Dedifferentiated amniotic fluid mesenchymal stem cell (primary cell): Measurements from ENCODE around the gene TRAF3.

Source experiments
- DNase-seq: peaks from one replicate; pipeline ENCODE4 v3.0.0-alpha.2; 2016; ENCODE audit errors: extremely low spot score

The TRAF3 gene, protein sequence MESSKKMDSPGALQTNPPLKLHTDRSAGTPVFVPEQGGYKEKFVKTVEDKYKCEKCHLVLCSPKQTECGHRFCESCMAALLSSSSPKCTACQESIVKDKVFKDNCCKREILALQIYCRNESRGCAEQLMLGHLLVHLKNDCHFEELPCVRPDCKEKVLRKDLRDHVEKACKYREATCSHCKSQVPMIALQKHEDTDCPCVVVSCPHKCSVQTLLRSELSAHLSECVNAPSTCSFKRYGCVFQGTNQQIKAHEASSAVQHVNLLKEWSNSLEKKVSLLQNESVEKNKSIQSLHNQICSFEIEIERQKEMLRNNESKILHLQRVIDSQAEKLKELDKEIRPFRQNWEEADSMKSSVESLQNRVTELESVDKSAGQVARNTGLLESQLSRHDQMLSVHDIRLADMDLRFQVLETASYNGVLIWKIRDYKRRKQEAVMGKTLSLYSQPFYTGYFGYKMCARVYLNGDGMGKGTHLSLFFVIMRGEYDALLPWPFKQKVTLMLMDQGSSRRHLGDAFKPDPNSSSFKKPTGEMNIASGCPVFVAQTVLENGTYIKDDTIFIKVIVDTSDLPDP

DNA sequence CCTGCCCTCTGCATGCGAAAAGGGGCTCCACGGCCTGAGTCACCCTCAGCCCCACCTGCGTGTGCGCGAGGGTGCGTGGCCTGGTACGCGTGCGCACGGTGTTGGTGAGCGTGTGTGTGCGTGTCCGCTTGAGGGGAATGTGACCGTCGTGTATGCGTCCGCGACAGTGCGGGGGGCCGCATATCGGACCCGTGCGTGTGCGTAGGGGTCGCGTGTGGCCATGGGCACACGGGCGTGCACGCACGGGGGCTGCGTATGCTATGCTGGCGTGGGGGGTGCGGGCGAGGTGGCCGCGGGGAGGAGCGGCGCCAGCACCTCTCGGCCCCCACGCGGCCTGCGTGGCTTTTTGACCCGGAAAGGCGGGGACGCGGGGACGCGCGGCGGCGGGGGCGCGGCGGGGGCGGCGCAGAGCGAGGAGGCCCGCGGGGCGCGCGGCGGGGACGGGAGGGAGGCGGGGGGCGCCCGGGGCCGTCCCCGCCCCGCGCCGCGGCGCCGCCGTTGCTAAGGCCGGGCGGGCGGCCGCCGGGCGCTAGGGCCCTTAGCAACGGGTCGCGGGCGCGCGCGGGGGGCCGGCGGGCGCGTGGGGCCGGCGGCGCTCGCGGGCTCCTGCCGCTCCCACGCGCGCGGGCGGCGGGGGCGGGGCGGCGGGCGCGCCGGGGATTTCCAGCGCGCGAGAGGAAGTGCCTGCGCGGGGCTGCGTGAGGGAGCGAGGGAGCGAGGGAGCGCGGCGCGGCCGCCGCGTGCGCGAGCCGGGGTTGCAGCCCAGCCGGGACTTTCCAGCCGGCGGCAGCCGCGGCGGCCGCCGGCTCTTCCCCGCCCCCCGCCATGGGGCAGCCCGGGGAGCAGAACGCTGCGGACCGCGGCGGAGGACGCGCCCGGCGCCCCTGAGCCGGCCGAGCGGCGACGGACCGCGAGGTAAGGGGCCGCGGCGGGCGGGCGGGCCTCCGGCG, at the start of gene TRAF3:
Gene TRAF3 (plus strand): TSS at position 689 of the 950 bp plus-strand sequence. CDS start 92,753 bp downstream, outside the sequence.
- peak; percentile 52 for DNase-seq

DNA sequence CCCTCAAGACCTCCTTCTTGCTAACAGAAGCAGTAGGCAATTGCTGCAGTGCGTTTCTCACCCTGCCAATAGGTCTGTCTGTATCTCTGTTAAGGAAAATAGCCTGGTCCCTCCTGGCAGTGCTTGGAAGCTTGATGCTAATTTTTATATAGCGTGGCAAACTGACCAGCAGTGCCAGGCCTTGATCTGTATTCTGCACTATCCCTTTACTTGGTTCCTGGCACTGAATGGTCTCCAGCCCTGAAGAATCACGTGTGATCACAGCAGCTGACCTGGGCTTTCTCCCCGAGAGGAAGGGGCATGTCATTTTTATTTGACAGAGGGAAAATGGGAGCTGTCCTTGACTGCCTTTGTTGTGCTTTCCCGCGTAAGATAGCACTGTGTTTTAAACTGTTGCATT, 48.7 kb upstream of the TRAF3 start:
- no peak for DNase-seq

DNA sequence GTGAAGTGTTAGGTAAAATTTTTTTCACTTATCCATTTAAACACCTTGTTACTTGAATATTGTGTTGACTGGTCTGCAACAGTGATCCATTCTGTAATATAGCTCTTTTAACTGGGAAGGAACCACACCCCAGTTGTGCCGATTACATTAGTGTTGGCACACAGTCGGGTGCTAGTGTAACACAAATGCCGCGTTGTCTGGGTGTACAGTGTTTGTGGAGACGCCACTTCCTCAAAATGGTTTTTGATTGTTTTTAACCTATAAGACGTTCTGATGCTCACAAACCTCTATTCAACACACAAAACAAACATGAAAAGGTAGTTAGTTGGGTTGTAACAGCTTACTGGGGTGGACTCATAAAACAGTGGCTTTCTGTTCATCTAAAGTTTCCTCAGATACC, 48.0 kb upstream of the TRAF3 start:
- no peak for DNase-seq

DNA sequence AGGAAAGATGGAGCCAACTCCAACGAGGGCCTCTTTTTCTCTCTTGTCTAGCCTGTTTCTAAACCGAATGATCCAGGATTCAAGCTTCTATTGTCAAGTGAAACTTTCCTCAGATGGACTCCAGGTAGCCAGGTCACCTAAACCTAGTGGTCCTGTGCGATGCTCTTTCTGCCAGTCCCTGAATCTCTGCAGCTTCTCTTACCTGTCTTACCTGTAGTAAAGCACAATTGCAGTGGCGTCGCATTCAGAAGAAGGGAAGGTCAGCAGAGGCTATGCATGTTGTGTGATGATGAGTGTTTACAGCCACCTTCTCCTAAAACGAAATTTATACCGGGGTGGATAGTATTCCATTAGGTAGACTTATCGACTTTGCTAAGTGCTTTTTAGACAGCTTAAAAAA, 47.4 kb upstream of the TRAF3 start:
- no peak for DNase-seq

DNA sequence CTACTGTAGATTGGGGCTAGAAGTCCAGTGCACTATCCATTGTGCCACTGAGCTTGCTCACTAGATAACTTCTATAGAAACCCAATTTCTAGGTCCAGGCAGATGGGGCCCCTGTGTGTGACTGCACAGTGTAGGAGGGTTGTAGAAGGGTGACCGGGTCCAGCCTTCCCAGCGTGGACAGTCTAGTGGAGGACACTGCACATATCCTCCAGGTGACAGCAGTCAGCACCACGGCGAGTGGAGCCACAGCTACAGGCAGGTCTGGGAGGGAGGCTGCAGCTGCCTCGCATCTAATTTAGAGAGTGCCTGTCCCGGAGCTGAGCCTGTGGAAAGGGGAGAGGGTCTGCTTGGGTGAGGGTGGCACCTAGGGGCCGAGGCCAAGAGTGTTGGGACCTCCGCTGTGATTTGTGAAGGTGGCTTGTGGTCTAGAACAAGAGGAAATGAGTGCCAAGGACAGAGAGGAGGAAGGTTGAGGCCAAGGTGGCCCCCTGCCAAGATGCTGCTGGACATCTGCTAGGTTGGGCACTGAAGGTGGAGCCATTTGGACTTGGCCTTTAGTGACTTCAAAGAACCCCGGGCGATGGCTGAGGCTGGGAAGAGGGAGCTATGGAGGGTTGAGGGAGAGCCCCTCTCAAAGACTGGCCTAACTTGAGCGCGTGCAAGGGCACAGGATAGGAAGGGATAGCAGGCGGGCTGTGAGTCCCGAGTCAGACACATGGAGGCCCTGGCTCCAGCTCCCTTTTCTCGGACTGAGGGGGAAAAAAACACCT, 46.0 kb upstream of the TRAF3 start:
- no peak for DNase-seq

DNA sequence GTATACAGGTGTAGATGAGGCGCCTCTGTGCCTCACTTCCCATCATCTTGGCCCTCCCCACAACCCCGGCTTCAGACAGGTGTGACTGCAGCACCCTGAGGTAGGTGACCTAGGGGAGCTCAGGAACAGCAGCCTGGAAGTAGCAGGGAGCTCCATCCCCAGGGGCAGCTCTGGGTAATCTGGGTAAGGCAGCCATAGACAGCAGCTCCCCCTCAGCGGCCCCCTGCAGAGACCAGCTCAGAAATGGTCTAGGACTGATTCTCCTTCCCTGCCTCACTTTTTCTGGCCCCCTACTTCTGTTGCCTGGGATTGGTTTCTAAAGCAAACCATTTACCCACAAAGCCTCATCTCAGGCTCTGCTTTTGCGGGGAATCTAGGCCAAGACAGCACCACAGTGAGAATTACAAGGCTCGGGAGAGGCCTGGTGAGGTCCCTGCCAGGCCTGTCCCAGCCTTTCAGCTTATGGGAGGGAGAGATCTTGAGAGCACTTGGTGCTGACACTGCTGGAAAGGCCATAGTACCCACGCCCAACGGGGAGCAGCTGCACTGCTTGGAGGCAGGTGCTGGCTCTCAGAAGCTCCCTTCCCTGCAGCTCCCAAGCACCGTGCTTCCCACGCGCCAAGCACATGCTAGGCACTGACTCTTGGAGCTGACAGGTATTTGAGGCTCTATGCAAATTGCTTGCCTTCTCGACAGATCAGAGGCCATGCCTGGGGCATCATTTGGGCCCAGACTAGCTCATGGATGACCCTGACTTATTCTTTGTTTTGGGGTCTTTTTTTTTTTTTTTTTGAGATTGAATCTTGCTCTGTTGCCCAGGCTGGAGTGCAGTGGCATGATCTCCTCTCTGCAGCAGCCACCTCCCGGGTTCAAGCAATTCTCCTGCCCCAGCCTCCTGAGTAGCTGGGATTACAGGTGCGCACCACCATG, 45.1 kb upstream of the TRAF3 start:
- DNase-seq, result no peak

DNA sequence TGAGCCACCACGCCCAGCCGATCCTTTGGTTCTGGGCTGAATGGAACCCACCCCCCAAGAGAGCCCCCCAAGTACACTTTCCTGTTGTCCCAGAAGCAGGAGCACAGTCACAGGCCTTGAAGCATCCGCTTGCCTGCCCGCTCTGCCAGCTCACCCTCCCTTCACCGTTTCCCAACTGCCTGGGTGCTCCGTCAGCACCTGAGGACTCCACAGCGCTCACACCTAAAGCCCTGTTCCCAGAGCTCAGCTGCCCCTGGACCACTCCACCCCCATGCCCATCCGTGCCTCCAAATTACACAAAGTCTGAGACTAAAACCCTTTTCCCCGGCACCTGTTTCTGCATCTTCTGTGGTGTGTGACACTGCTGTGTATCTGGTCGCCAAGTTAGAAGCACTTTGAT, 44.3 kb upstream of the TRAF3 start:
- DNase-seq, result no peak

DNA sequence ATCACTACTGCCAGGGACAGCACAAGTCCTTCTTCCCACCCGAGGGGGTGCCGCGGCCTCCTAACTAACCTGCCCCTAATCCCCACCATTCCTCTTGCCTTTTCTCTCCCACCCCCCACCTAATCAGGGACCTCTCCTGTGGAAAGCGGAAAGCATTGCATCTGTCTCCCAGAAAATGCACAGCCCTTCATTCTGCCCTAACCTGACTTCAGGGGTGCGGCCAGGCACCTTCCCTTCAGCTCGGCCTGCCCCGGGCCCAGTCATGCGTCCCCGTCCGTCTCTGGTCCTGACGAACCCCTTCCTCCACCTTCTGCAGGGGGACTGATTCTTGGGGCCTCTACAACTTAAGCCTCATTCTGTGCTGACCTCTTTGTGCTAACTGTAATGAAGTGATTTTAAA, 43.9 kb upstream of the TRAF3 start:
- no peak for DNase-seq

DNA sequence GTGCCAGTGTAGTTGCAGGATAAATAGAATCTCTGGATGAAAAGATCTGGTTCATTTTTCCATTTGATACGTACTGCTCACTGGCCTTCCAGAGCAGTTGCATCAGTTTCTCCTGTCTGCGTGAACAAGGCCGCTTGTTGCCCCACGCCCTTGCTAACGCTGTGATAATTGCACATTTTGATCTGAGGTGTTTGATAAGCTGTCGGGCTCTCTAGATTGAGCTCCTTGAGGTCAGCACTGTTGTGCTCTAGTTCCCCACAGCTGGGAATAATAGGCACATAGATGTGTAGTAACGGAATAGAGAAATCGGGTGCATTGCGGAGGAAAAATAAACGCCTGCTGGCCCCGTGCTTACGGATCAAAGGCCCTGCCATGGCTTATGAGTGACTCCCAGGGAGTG, 42.8 kb upstream of the TRAF3 start:
- no peak for DNase-seq

DNA sequence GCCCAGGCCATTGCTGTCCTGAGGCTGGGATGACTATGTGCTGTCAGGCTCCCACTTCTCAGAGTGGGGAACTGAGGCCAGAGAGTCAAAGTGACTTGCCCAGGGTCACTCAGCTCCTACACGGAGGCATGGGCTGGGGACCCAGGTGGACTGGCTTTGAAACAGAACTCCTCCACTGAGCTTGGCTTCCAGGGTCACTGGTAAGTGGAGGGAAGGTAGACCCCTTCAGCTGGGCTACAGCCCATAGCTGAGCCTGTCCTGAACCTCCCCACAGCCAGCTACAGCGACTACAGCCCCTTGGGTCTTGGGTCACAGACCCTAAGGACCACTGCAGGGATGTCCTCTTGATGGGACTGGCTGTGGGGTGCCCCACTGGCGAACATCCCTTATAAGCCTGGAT, 40.3 kb upstream of the TRAF3 start:
- no peak for DNase-seq

DNA sequence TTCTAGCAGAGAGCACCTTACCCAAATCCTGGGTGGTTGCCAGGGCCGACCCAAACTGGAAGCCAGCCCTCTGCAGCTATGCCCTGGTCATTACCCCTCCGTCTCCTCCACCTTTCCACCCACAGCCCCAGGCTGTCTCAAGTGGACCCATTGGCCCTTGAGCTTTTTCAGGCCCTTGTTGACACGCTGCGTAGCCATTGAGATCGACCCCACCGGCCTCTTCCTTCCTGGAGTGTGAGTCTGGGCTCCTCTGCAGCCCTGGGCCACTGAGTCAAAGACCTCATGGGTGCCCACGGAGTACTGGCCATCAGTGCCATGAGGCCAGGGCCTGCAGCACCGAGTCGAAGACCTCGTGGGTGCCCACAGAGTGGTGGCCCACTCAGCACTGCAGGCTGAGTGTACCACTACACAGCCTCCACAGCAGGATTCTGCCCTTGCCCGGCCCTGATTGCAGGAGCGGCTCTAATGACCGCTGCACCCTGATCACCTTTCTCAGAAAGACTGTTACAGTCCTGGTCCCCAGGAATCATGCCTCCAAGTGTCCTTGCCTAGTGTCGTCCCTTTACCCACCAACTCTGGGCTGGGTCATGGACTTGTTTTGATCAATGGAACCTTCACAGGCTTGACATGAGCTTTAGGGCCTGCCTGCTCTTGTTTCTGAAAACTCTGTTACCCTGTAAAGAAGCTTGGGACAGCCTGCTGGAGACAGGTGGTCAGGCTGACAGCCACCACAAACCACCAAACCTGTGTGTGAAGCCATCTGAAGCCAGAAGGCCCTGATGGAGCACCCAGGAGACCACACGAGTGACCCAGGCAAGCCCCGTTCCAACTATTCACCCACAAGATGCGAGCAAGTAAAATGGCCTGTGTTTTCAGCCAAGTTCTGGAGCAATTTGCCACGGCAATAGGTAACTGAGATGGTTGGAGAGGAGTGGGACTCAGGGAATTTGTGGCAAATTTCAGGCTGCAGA, 39.6 kb upstream of the TRAF3 start:
- DNase-seq, result no peak

DNA sequence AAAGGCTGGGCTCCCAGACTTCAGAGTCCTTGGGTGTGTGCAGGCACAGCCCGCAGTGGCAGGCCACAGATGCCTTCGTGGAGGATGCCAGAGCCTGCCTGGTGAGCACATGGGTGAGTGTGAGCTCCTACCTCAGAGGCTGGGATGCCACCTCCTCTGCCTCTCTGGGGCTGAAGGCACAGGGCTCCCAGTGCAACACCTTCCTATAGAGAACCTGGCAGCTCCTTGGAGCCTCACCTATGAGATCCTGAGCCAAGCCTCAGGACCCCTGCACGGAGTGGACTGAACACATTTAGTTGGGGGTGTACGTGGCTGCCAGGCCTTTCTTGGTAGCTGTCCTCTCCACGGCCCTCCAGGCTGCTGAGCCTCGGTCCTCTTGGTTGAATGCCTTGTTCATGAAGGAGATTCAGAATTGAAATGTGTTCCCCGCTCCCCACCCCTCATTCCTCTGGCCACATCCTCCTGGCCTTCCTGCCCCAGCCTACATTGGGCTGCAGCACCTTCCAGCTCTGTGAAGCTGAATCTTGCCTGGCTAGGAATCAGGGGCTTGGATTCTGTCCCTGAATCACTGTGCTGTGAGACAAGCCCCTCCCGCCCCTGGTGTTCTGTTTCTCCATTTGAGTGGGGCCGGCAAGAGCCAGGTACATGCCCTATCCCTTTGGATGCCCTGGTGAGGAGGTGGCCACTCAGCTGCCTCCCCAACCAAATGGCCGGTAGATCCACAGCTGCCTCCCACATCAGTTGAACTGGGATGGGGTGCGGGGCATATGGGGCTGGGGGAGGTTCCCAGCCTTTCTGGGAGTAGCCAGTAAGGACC, 38.7 kb upstream of the TRAF3 start:
- DNase-seq, result no peak

DNA sequence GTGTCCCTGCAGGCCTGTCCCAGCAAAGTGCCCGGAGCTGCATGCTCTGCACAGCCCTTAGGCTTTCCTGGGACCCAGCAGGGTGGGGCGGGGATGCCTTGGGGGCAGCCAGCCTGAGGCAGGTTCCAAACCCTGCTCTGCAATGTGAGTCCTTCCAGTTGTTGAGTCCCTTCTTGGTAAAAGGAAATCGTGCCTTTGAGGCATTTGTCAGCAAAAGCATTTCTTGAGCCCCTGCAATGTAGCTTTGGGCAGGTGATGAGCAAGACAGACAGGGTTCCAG, 38.1 kb upstream of the TRAF3 start:
- DNase-seq, result no peak

DNA sequence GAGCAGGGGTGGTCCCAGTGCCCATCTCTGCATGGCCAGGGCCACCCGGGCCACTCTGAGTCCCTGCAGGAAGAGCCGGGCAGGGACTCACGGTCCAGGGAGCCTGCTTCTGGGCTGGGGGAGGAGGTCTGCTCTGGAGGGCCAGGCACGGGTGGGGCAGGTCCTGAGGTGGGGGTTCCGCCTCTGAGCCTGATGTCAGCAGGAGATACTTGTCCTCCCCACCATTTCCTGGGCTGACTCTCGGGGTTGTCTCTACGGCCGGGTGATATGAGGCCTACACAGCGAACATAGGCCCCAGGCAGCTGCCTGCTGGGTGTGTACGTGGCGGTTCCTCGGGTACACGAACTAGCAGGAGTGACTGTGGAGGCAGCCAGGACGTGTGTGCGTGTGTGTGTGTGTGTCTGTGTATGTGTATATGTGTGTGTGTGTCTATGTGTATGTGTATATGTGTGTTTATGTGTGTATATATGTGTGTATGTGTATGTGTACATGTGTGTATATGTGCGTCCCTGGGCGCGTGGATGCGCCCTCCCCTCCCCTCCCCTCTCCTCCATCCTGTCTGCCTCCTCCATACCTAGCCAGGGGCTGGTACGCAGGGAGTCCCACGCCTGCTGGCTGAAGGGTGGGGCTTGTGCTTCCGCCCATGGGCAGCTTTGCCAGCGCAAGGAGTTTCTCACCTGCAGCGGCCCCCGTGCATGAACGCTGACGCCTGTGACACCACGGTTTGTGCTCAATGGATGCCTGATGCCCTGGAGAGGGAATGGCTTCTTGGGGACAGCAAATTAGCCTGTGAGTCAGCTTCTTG, 30.4 kb upstream of the TRAF3 start:
- no peak for DNase-seq

DNA sequence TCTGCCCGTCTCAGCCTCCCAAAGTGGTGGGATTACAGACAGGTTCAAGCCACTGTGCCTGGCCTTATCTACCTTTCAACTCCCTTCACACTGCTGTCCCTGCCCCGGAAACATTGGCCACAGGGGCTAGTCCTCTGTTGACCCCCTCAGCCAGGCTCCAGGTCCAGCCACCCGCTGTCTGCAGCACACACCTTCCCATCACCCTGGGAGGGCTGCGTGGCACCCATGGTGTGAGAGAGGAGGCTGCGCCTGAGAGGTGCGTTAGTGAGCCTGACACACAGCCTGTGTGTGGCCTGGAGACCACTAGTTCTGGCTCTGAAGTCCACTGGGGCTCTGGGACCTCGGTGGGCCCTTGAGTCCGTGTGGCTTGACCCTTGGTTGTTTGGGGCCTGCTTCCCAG, 28.4 kb upstream of the TRAF3 start:
- no peak for DNase-seq

DNA sequence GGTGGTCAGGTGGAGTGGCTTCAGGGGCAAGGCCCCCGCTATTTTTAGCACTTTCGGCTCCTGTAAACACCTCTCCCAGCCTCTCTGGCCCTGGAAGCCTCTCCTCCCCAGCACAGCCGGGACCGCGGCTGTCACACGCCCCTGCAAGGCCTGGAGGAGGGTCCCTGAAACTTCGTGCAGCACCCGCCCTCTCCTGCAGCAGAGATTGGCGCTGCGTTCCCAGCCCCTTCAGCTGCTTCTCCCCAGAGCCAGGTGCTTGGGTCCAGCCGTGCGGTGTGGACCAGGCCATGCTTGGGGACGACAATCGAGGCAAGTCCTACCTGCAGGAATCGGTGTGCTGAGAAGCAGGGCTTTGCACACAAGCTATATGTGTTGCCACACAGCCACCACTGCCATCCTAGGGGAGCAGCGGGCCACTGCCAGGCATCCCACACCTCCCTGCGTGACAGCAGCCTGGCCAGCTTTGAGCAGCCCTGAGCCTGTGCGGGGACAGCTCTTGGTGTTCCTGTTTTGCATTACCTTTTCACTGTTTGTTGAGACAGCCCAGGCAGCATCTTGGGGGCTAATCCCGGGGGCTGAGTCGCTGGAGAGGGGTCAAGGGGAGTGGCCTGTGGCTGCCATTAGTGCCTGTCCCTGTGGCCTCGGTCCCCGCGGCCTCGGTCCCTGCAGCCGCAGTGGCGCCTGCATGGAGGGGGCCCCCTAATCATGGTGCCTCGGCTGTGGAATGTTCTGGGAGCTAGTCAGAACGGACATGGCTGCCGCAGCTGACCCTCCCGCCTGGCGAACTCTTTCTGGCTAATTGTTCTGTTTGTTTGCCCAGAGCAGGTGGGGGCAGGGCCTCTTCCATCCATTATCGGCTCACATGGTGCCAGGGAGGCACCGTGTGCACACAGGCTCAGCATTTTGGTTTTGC, 27.6 kb upstream of the TRAF3 start:
- no peak for DNase-seq

DNA sequence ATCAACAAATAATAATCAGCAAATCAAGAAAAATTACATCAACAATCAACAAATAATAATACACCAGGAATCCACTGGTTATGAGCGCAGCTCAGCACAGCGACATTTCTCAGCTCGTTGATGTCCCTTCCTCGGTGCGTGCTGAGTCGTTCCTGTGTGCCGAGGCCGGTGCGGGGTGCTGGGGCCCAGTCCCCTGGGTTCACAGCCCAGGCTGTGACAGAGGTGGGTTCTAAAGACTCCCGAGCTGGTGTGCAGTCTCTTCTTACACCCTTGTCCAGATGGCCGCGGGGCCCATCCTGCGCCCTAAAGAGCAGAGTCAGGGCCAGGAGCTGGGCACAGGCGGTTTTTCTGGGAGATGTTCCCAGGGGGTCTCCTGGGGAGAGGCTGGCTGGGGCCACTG, 26.9 kb upstream of the TRAF3 start:
- no peak for DNase-seq
